ENCODE results near the gene COQ7. TPM values are rescaled to one million over a fixed set of nuclear protein-coding genes. Genes with fewer than 3 reads are reported as not detected.

Gene COQ7
- polyA plus RNA-seq, 1 of the 3 experiments (the other 2 are of a cell fraction) = 24.0 TPM

DNA sequence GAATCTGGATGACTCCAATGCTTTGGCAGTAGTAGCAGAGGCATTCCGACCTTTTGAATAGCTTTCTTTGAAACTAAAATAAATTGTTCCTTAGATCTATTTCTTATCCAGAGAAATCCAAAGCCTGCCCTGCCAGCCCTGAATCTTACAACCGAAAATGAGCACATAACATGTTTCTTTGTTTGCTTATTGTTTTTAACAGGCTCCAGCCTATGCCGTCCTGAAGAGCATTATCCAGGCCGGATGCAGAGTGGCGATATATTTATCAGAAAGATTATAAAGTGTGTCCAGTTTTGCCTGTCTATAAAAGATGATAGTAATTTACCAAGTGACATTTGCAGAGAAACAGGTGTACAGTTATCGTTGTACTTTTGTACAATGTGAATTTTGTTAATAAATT, 10.5 kb downstream of the COQ7 start:
- H3K4me2 ChIP-seq = no peak overlapping the region
- H3K9me2 ChIP-seq = no peaks in the 10 kb centered on the region
- POLR2A ChIA-PET = no interaction called here
- H3F3A ChIP-seq (replicated peaks; ENCODE audit: insufficient read depth) = no peaks in the 10 kb centered on the region
- no peak overlapping the region for H3K9ac ChIP-seq
- WGBS (ENCODE audit: low lambda C conversion rate) = 94% methylated on average over 6 of the region's 6 CpGs
- peaks cover 18 to 22% of the 10 kb centered on the region in 2 experiments for H3K36me3 ChIP-seq (replicated peaks in 1 of 2; ENCODE audit: control insufficient read depth in 1 of 2, insufficient read depth in 2 of 2, low read length in 1 of 2)
- H3K4me1 ChIP-seq (ENCODE audit: control insufficient read depth in 1 of 2, insufficient read depth in 2 of 2, low read depth in 1 of 2, low read length in 1 of 2) = no peaks in the 10 kb centered on the region
- H4K20me1 ChIP-seq (ENCODE audit: insufficient read depth) = no peaks in the 10 kb centered on the region
- H3K4me3 ChIP-seq (ENCODE audit: low read depth in 2 of 2, low read length in 1 of 2) = no peak overlapping the region
- CTCF ChIA-PET = interaction anchor here (2.6 kb wide), 1 partner anchor 8 kb away, joined by 13 read pairs; no protein-coding TSS in a partner anchor
- no peaks in the 10 kb centered on the region for H3K9me3 ChIP-seq
- TF ChIP-seq FOXM1 (IDR thresholded peaks at IDR 0.05; ENCODE audit: low read depth) (no peak), JUND (IDR thresholded peaks at IDR 0.05) (no peak), EZH2phosphoT487 (IDR thresholded peaks at IDR 0.05; ENCODE audit: borderline replicate concordance, low read depth) (no peak), NFIC (IDR thresholded peaks at IDR 0.05; ENCODE audit: borderline replicate concordance) (no peak), EP300 (IDR thresholded peaks at IDR 0.05; ENCODE audit: borderline replicate concordance in 1 of 2, low read depth in 1 of 2, low read length in 1 of 2) (no peak), FOSL2 (IDR thresholded peaks at IDR 0.05; ENCODE audit: borderline replicate concordance, low read depth) (no peak), CHD2 (IDR thresholded peaks at IDR 0.05; ENCODE audit: low read length, partially characterized antibody) (no peak), FOXJ3 (CRISPR knock-in tag; IDR thresholded peaks at IDR 0.05) (no peak)
- TF ChIP-seq, protein P1, sequence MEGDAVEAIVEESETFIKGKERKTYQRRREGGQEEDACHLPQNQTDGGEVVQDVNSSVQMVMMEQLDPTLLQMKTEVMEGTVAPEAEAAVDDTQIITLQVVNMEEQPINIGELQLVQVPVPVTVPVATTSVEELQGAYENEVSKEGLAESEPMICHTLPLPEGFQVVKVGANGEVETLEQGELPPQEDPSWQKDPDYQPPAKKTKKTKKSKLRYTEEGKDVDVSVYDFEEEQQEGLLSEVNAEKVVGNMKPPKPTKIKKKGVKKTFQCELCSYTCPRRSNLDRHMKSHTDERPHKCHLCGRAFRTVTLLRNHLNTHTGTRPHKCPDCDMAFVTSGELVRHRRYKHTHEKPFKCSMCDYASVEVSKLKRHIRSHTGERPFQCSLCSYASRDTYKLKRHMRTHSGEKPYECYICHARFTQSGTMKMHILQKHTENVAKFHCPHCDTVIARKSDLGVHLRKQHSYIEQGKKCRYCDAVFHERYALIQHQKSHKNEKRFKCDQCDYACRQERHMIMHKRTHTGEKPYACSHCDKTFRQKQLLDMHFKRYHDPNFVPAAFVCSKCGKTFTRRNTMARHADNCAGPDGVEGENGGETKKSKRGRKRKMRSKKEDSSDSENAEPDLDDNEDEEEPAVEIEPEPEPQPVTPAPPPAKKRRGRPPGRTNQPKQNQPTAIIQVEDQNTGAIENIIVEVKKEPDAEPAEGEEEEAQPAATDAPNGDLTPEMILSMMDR (IDR thresholded peaks at IDR 0.05) = no peak
- TF ChIP-seq, protein P2, sequence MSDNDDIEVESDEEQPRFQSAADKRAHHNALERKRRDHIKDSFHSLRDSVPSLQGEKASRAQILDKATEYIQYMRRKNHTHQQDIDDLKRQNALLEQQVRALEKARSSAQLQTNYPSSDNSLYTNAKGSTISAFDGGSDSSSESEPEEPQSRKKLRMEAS (IDR thresholded peaks at IDR 0.05; ENCODE audit: low read depth) = no peak
- no peaks in the 10 kb centered on the region for H3K79me2 ChIP-seq (ENCODE audit: insufficient read depth)
- H3K27ac ChIP-seq (ENCODE audit: low read depth in 2 of 2, low read length in 1 of 2) = no peak overlapping the region
- H2AFZ ChIP-seq (ENCODE audit: low read depth) = no peak overlapping the region
- DNase-seq = no peak
- no peaks in the 10 kb centered on the region for H3K27me3 ChIP-seq (ENCODE audit: insufficient read depth)

DNA sequence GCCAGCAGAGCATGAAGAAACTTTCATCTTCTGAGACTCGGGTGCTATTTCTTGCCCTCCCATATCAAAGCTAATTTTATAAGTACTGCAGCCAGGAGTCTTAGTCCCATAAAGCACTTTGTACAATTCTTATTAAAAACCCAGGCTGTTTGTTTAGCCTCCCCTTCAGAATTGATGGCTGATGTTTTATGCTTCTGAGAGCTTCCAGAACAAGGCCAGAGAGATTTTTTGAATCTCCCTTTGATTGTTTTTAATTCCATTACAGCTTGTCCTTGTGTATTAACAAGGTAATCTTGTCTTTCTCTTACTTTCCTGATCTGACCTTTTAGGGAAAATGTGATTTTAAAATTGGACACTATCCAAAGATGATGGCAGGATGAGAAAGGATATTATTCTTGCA, 16.3 kb downstream of the COQ7 start:
- H4K20me1 ChIP-seq (ENCODE audit: insufficient read depth) = no peaks in the 10 kb centered on the region
- TF ChIP-seq EZH2phosphoT487 (IDR thresholded peaks at IDR 0.05; ENCODE audit: borderline replicate concordance, low read depth) (no peak), NRF1 (IDR thresholded peaks at IDR 0.05; ENCODE audit: low read depth, low read length) (no peak), CHD2 (IDR thresholded peaks at IDR 0.05; ENCODE audit: low read length, partially characterized antibody) (no peak), SMC3 (IDR thresholded peaks at IDR 0.05; ENCODE audit: low read depth, low read length) (no peak), GATA2 (CRISPR knock-in tag; IDR thresholded peaks at IDR 0.05) (no peak), RFX5 (IDR thresholded peaks at IDR 0.05; ENCODE audit: low read length) (no peak), SIN3A (IDR thresholded peaks at IDR 0.05; ENCODE audit: borderline replicate concordance, low read depth, low read length) (no peak)
- 92% methylated on average over 1 of the region's 1 CpG for WGBS (ENCODE audit: low lambda C conversion rate)
- H3K27me3 ChIP-seq (ENCODE audit: insufficient read depth) = no peaks in the 10 kb centered on the region
- H3K9ac ChIP-seq = no peak overlapping the region
- ChIA-PET POLR2A (no interaction called here), CTCF (interaction anchor here (1.7 to 6.0 kb wide), 4 partner anchors 95 to 419 kb away, joined by 5 to 56 read pairs (median 28); partner anchors contain the start of gene TMC7)
- no peak overlapping the region for H3K4me3 ChIP-seq (ENCODE audit: low read depth in 2 of 2, low read length in 1 of 2)
- H3K9me3 ChIP-seq = no peaks in the 10 kb centered on the region
- no peak overlapping the region for H3K4me2 ChIP-seq
- H3K4me1 ChIP-seq (ENCODE audit: control insufficient read depth in 1 of 2, insufficient read depth in 2 of 2, low read depth in 1 of 2, low read length in 1 of 2) = peaks cover 6 to 8% of the 10 kb centered on the region in 2 experiments; a peak in 2 of 4 replicates
- peaks cover 4 to 12% of the 10 kb centered on the region in 2 experiments for H3K36me3 ChIP-seq (replicated peaks in 1 of 2; ENCODE audit: control insufficient read depth in 1 of 2, insufficient read depth in 2 of 2, low read length in 1 of 2)
- H3K27ac ChIP-seq (ENCODE audit: low read depth in 2 of 2, low read length in 1 of 2) = no peak overlapping the region
- no peak overlapping the region for H2AFZ ChIP-seq (ENCODE audit: low read depth)
- H3F3A ChIP-seq (replicated peaks; ENCODE audit: insufficient read depth) = no peaks in the 10 kb centered on the region
- H3K79me2 ChIP-seq (ENCODE audit: insufficient read depth) = no peaks in the 10 kb centered on the region
- no peak for DNase-seq
- no peaks in the 10 kb centered on the region for H3K9me2 ChIP-seq

Measured in SK-N-SH (cell line).